ENCODE results near the gene BCKDHB. TPM values are rescaled to one million over a fixed set of nuclear protein-coding genes. Genes with fewer than 3 reads are reported as not detected.
A peak's percentile ranks its signal among the peaks of the same experiment; 100 is the strongest.
"Not testable (repeated sequence)": the region's sequence is repeated elsewhere in the genome, so short reads cannot be mapped to it uniquely, and the experiment has no call there.

The BCKDHB gene
- 16.6 and 17.0 TPM in 2 replicates for total RNA-seq

GRCh38 chr6:80106418-80107235, at the start of gene BCKDHB:
TSS of gene BCKDHB (plus strand) at chr6:80106671. CDS start at chr6:80106694, 23 bp downstream.
- no peak for TF ChIP-seq CTCF (IDR thresholded peaks at IDR 0.05)
- ChIA-PET POLR2A (interaction anchor here (0.8 to 1.4 kb wide), 8 partner anchors 9 to 1646 kb away, joined by 3 to 10 read pairs (median 4); partner anchors contain the start of genes PHIP, TENT5A and TTK), CTCF (interaction anchor here (0.9 kb wide), 1 partner anchor 1647 kb away, joined by 3 read pairs; no protein-coding TSS in a partner anchor)
- Mint-ChIP-seq H3K27ac (peak within 1 kb of the TSS; percentile 85), H3K4me1 (peaks cover 18% of the 10 kb centered on the region), H3K27me3 (peaks cover 7% of the 10 kb centered on the region), H3K9me3 (no peaks in the 10 kb centered on the region), H3K36me3 (ENCODE audit: low read depth) (peaks cover 4% of the 10 kb centered on the region), H3K4me3 (peak within 1 kb of the TSS; percentile 91)
- DNase-seq, result peak; percentile 89
- ATAC-seq (ENCODE audit: low read depth), result peak; percentile 98
- intact Hi-C loops (cut with micrococcal nuclease), result loop anchor here (1.0 to 2.0 kb wide), 8 partner anchors 58 to 1646 kb away; partner anchors contain the start of genes HMGN3, IRAK1BP1, LCA5 and PHIP

- no peak for ATAC-seq (ENCODE audit: low read depth)
- Mint-ChIP-seq H3K4me3 (no peak overlapping the region), H3K9me3 (no peaks in the 10 kb centered on the region), H3K27ac (no peak overlapping the region), H3K4me1 (no peaks in the 10 kb centered on the region), H3K27me3 (no peaks in the 10 kb centered on the region), H3K36me3 (ENCODE audit: low read depth) (no peaks in the 10 kb centered on the region)
- intact Hi-C loops (cut with micrococcal nuclease), result no loop called here
- ChIA-PET POLR2A (no interaction called here), CTCF (no interaction called here)
- no peak for TF ChIP-seq CTCF (IDR thresholded peaks at IDR 0.05)
- no peak for DNase-seq
Observed at GRCh38 chr6:80060774-80061173, 45.7 kb upstream of the BCKDHB start.

DNA sequence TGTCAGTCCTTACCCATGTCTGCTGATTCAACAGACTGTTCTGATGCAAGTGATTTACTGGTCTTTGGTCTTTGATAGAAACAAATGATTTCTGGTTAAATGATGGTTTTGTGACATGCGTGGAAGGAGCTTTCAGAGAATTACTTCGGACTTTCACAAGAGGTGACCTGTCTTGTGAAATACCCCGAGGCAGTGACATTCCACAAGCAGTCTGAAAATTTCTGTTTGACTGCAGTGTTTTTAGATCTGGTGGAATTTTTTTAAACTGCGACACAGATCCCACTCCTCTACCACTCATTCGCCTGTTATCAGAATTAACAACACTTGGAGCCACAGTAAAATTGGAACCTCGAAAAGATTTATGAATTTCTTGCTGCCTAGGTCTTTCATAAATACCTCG, 38.3 kb upstream of the BCKDHB start:
- H3K4me1 Mint-ChIP-seq; intact Hi-C loops (cut with micrococcal nuclease); H3K4me3 Mint-ChIP-seq; CTCF ChIA-PET; H3K27ac Mint-ChIP-seq; H3K9me3 Mint-ChIP-seq; H3K36me3 Mint-ChIP-seq (ENCODE audit: low read depth); ATAC-seq (ENCODE audit: low read depth); H3K27me3 Mint-ChIP-seq; DNase-seq; POLR2A ChIA-PET: not testable (repeated sequence)

- intact Hi-C loops (cut with micrococcal nuclease); H3K27me3 Mint-ChIP-seq; DNase-seq; H3K4me3 Mint-ChIP-seq; H3K27ac Mint-ChIP-seq; H3K36me3 Mint-ChIP-seq (ENCODE audit: low read depth); H3K4me1 Mint-ChIP-seq; ATAC-seq (ENCODE audit: low read depth); H3K9me3 Mint-ChIP-seq; POLR2A ChIA-PET; CTCF ChIA-PET: not testable (repeated sequence)
Observed at GRCh38 chr6:80070431-80070830, 36.0 kb upstream of the BCKDHB start.

GRCh38 chr6:80077067-80077466, 29.4 kb upstream of the BCKDHB start:
- Mint-ChIP-seq H3K4me3 (no peak overlapping the region), H3K27me3 (no peaks in the 10 kb centered on the region), H3K9me3 (peaks cover 2% of the 10 kb centered on the region), H3K36me3 (ENCODE audit: low read depth) (no peaks in the 10 kb centered on the region), H3K27ac (no peak overlapping the region), H3K4me1 (no peaks in the 10 kb centered on the region)
- ChIA-PET POLR2A (no interaction called here), CTCF (no interaction called here)
- DNase-seq, result no peak
- no peak for ATAC-seq (ENCODE audit: low read depth)
- intact Hi-C loops (cut with micrococcal nuclease), result no loop called here
- TF ChIP-seq CTCF (IDR thresholded peaks at IDR 0.05), result no peak

- Mint-ChIP-seq H3K4me1 (no peaks in the 10 kb centered on the region), H3K4me3 (no peak overlapping the region), H3K9me3 (no peaks in the 10 kb centered on the region), H3K36me3 (ENCODE audit: low read depth) (no peaks in the 10 kb centered on the region), H3K27ac (no peak overlapping the region), H3K27me3 (peaks cover 6% of the 10 kb centered on the region)
- ATAC-seq (ENCODE audit: low read depth), result no peak
- POLR2A ChIA-PET, result interaction anchor here (0.7 kb wide), 1 partner anchor 9 kb away, joined by 3 read pairs; no protein-coding TSS in a partner anchor
- DNase-seq, result no peak
- CTCF ChIA-PET, result no interaction called here
- TF ChIP-seq CTCF (IDR thresholded peaks at IDR 0.05), result no peak
- intact Hi-C loops (cut with micrococcal nuclease), result no loop called here
Observed at GRCh38 chr6:80088637-80089036, 17.8 kb upstream of the BCKDHB start.
